Endometrial microvascular endothelial cells (primary cell): ENCODE results near the gene ARPC2. TPM values are rescaled to one million over a fixed set of nuclear protein-coding genes. Genes with fewer than 3 reads are reported as not detected.

ENCODE experiments used
- in situ Hi-C: cut with HindIII; loops from 2 replicates; pipeline ENCODE4 v1.10.0; 2017; ENCODE audit warnings: low sequenced_read_pairs, low pct_unique_long_range_greater_than_20kb; ENCODE audit errors: inconsistent ontology term
- total RNA-seq: library from RNA; depleted of rRNA; stranded (reverse); fragments of >200 nt; gene quantifications from one replicate; pipeline ENCODE4 v1.2.3, GENCODE V29; 2015; ENCODE audit errors: inconsistent ontology term

Gene ARPC2
- total RNA-seq, 1 donor from 2014 or later = 558 TPM

- in situ Hi-C loops = loop anchor here (10.0 kb wide), 1 partner anchor 270 kb away; the partner anchor contains the start of genes CNOT9 and USP37
Observed at GRCh38 chr2:218295029-218295428, 78.0 kb downstream of the ARPC2 start.

- in situ Hi-C loops = loop anchor here (10.0 kb wide), 1 partner anchor 269 kb away; the partner anchor contains the start of genes CNOT9 and USP37
Observed at GRCh38 chr2:218296200-218296599, 79.2 kb downstream of the ARPC2 start.

- in situ Hi-C loops = loop anchor here (10.0 kb wide), 1 partner anchor 268 kb away; the partner anchor contains the start of genes CNOT9 and USP37
Observed at GRCh38 chr2:218296847-218297246, 79.9 kb downstream of the ARPC2 start.

- in situ Hi-C loops = loop anchor here (10.0 kb wide), 1 partner anchor 266 kb away; the partner anchor contains the start of genes CNOT9 and USP37
Observed at GRCh38 chr2:218298314-218298875, 81.4 kb downstream of the ARPC2 start.

- in situ Hi-C loops = no loop called here
Observed at GRCh38 chr2:218300141-218300540, 83.2 kb downstream of the ARPC2 start.

GRCh38 chr2:218301176-218301819, 84.3 kb downstream of the ARPC2 start:
- in situ Hi-C loops = no loop called here

Other genes starting within 250 kb of the ARPC2 start
- gene TNS1, start 214.2 kb upstream of the ARPC2 start, total RNA-seq = 20.9 TPM
- not detected for gene RUFY4, start 147.9 kb upstream of the ARPC2 start, total RNA-seq
- not detected for gene CXCR2, start 91.2 kb upstream of the ARPC2 start, total RNA-seq
- not detected for gene CXCR1, start 50.2 kb upstream of the ARPC2 start, total RNA-seq
- gene GPBAR1, start 43.8 kb downstream of the ARPC2 start, total RNA-seq = not detected
- gene AAMP, start 52.9 kb downstream of the ARPC2 start, total RNA-seq = 117 TPM
- gene PNKD, start 53.3 kb downstream of the ARPC2 start, total RNA-seq = 46.5 TPM
- gene TMBIM1, start 75.3 kb downstream of the ARPC2 start, total RNA-seq = 106 TPM
- gene CATIP, start 139.7 kb downstream of the ARPC2 start, total RNA-seq = not detected
- not detected for gene SLC11A1, start 165.1 kb downstream of the ARPC2 start, total RNA-seq
- gene CTDSP1, start 182.7 kb downstream of the ARPC2 start, total RNA-seq = 76.4 TPM
- not detected for gene VIL1, start 201.9 kb downstream of the ARPC2 start, total RNA-seq